HepG2 (cell line): ENCODE measurements around the gene EIF4G1. TPM values are rescaled to one million over a fixed set of nuclear protein-coding genes. Genes with fewer than 3 reads are reported as not detected.

Source experiments
- ATAC-seq: fragments of 200-7000 bp; cut with Tn5 transposase; 3 replicates; pipeline ENCODE4 v1.9.1; 2020; ENCODE audit warnings: mild to moderate bottlenecking, moderate library complexity
- BruUV-seq: library from RNA; stranded (reverse); fragments of 400-500 nt; replicated peaks from 2 replicates; lab custom pipeline; 2021; lab: Mats Ljungman, UMichigan
- CTCF ChIA-PET: fragments of 300-600 bp; formaldehyde crosslinking; extraction: SDS; loops from one replicate; lab custom pipeline; 2021; ENCODE audit warnings: low total read pairs, inconsistent platforms, low intra/inter-chr PET ratio; lab: Yijun Ruan, JAX
- POLR2A ChIA-PET: fragments of 350-600 bp; sonication (Branson Sonifier 250); formaldehyde crosslinking; loops from one replicate; lab custom pipeline; 2020; ENCODE audit warnings: antibody characterized with exemption, inconsistent platforms; lab: Yijun Ruan, JAX
- DNase-seq: peaks from one replicate; pipeline ENCODE4 v3.0.0-alpha.2; 2015; ENCODE audit warnings: low spot score
- FAIRE-seq: peaks from 3 replicates; lab custom pipeline; 2011; peaks lifted over from hg19 to GRCh38; lab: Jason Lieb, UNC
- H2AFZ ChIP-seq: one replicate; pipeline ENCODE4 v1.6.1; 2011; ENCODE audit warnings: low read length, inconsistent platforms
- H3K27ac ChIP-seq: fragments of 300-600 bp; 3 replicates; pipeline ENCODE4 v1.8.0; 2011; ENCODE audit warnings: mixed run types, mild to moderate bottlenecking, mixed read lengths, low read length, inconsistent platforms; ENCODE audit not compliant: insufficient read depth; ENCODE audit errors: extremely low read length
- H3K27me3 ChIP-seq, 2 experiments: fragments of 200-600 bp in 1 of 2; 2 replicates in 1 of 2; 3 replicates in 1 of 2; pipeline versions ENCODE4 v1.6.0 to v1.8.0; 2011; ENCODE audit warnings: low read length in 2 of 2, mild to moderate bottlenecking in 2 of 2, moderate library complexity in 2 of 2, inconsistent platforms in 1 of 2; ENCODE audit not compliant: insufficient read depth in 2 of 2, control insufficient read depth in 1 of 2
- H3K36me3 ChIP-seq, 2 experiments: fragments of 200-600 bp in 1 of 2; replicated peaks in 1 of 2; 2 replicates in 1 of 2; 3 replicates in 1 of 2; pipeline versions ENCODE4 v1.5.1 to v1.8.0; 2011; ENCODE audit warnings: low read length in 2 of 2, inconsistent platforms in 1 of 2; ENCODE audit not compliant: insufficient read depth in 2 of 2, control insufficient read depth in 1 of 2
- H3K4me1 ChIP-seq: 2 replicates; pipeline ENCODE4 v1.5.1; 2012; ENCODE audit warnings: low read length, inconsistent platforms; ENCODE audit not compliant: insufficient read depth
- H3K4me2 ChIP-seq: 2 replicates; pipeline ENCODE4 v1.6.0; 2011; ENCODE audit warnings: low read depth, low read length, inconsistent platforms
- H3K4me3 ChIP-seq, 3 experiments: fragments of 200-600 bp in 1 of 3; sonication (generic), shearing (Covaris generic) in 1 of 3; replicated peaks in 1 of 3; 2 replicates each; pipeline ENCODE4 v1.5.1; 2011 to 2016; ENCODE audit warnings: low read length in 3 of 3, inconsistent platforms in 2 of 3, low read depth in 2 of 3, mild to moderate bottlenecking in 2 of 3, control low read depth in 1 of 3, mixed read lengths in 1 of 3; ENCODE audit not compliant: insufficient read depth in 1 of 3
- H3K79me2 ChIP-seq: one replicate; pipeline ENCODE4 v1.6.1; 2011; ENCODE audit warnings: low read length, inconsistent platforms; ENCODE audit not compliant: insufficient read depth
- H3K9ac ChIP-seq: 2 replicates; pipeline ENCODE4 v1.6.0; 2011; ENCODE audit warnings: mild to moderate bottlenecking, low read depth, low read length, inconsistent platforms; ENCODE audit not compliant: insufficient read depth
- H3K9me3 ChIP-seq: 2 replicates; pipeline ENCODE4 v1.5.1; 2012; ENCODE audit warnings: mild to moderate bottlenecking, low read length
- H4K20me1 ChIP-seq: 2 replicates; pipeline ENCODE4 v1.6.0; 2011; ENCODE audit warnings: inconsistent platforms, mild to moderate bottlenecking, low read length, moderate library complexity; ENCODE audit not compliant: insufficient read depth
- CBX5 ChIP-seq: sonication (generic); formaldehyde crosslinking; IDR thresholded peaks from 2 replicates; pipeline ENCODE4 v1.4.0; 2020; ENCODE audit warnings: missing genetic modification reagents, borderline replicate concordance
- FOXC1 ChIP-seq: sonication (generic); formaldehyde crosslinking; IDR thresholded peaks from 2 replicates; pipeline ENCODE4 v1.8.0; 2022; ENCODE audit warnings: mild to moderate bottlenecking, missing genetic modification reagents, borderline replicate concordance
- HMGA1 ChIP-seq: sonication (generic); formaldehyde crosslinking; conservative IDR thresholded peaks from 2 replicates; pipeline ENCODE4 v1.4.0; 2020; ENCODE audit warnings: missing genetic modification reagents
- HOXA9 ChIP-seq: sonication (generic); formaldehyde crosslinking; IDR thresholded peaks from 2 replicates; pipeline ENCODE4 v1.8.1; 2022; ENCODE audit warnings: missing genetic modification reagents, mild to moderate bottlenecking, moderate library complexity, borderline replicate concordance
- MED1 ChIP-seq: sonication (generic); formaldehyde crosslinking; IDR thresholded peaks from 2 replicates; pipeline ENCODE4 v1.4.0; 2020; ENCODE audit warnings: missing genetic modification reagents
- MYC ChIP-seq: sonication (generic); formaldehyde crosslinking; IDR thresholded peaks from 2 replicates; pipeline ENCODE4 v1.9.0; 2021; ENCODE audit warnings: missing genetic modification reagents, borderline replicate concordance
- POLR2A ChIP-seq, 2 experiments: IDR thresholded peaks; 2 replicates each; pipeline ENCODE4 v1.6.1; 2011; ENCODE audit warnings: low read depth in 2 of 2, low read length in 2 of 2, mild to moderate bottlenecking in 1 of 2, moderate library complexity in 1 of 2; ENCODE audit not compliant: insufficient read depth in 1 of 2
- POLR2AphosphoS2 ChIP-seq: IDR thresholded peaks from 2 replicates; pipeline ENCODE4 v1.6.1; 2011; ENCODE audit warnings: low read depth, low read length, improper control_type of control experiment
- POLR2AphosphoS5 ChIP-seq: IDR thresholded peaks from 2 replicates; pipeline ENCODE4 v1.6.1; 2012; ENCODE audit warnings: low read depth, low read length
- RARG ChIP-seq: sonication (generic); formaldehyde crosslinking; IDR thresholded peaks from 2 replicates; pipeline ENCODE4 v1.4.0; 2020; ENCODE audit warnings: low read depth, mild to moderate bottlenecking, missing genetic modification reagents
- SKI ChIP-seq: fragments of 450-650 bp; IDR thresholded peaks from one replicate; pipeline ENCODE4 v1.6.1; 2018; ENCODE audit warnings: mild to moderate bottlenecking; ENCODE audit not compliant: partially characterized antibody
- TGIF2 ChIP-seq: IDR thresholded peaks from 2 replicates; pipeline ENCODE4 v1.6.1; 2016; ENCODE audit warnings: control low read depth, missing compliant biosample characterization
- ZFP90 ChIP-seq: sonication (generic); formaldehyde crosslinking; IDR thresholded peaks from 2 replicates; pipeline ENCODE4 v1.8.0; 2022; ENCODE audit warnings: missing genetic modification reagents, mild to moderate bottlenecking, inconsistent platforms, borderline replicate concordance
- ZNF550 ChIP-seq: sonication (generic); formaldehyde crosslinking; IDR thresholded peaks from 2 replicates; pipeline ENCODE4 v1.4.0; 2020; ENCODE audit warnings: mild to moderate bottlenecking, missing genetic modification reagents, borderline replicate concordance
- ZZZ3 ChIP-seq: sonication (generic); formaldehyde crosslinking; IDR thresholded peaks from 2 replicates; pipeline ENCODE4 v1.4.0; 2020; ENCODE audit warnings: missing genetic modification reagents, mild to moderate bottlenecking, borderline replicate concordance
- WGBS: methylation state at CpG from one replicate; pipeline ENCODE4 v1.1.6; 2017; ENCODE audit warnings: low lambda C conversion rate; 5-methylcytosine and 5-hydroxymethylcytosine counted together
- in situ Hi-C: cut with HindIII; loops from 2 replicates; pipeline ENCODE4 v1.10.0; 2017; ENCODE audit warnings: low pct_unique_long_range_greater_than_20kb; ENCODE audit not compliant: extremely low pct_ligation_motif_present
- intact Hi-C: fragments of 100-400 bp; cut with micrococcal nuclease; formaldehyde crosslinking; loops from one replicate; pipeline ENCODE4 v1.10.0; 2022; ENCODE audit not compliant: unreplicated experiment
- polyA plus RNA-seq, 8 experiments: library from polyadenylated mRNA; depleted of rRNA in 3 of 8; stranded (reverse) in 7 of 8; unstranded in 1 of 8; fragments of >200 nt; fragmentation: Illumina TruSeq in 4 of 8; extraction: Trizol in 4 of 8; gene quantifications; 2 replicates each; pipeline versions ENCODE4 v1.2.1 to v1.2.3, GENCODE V29; 2011 to 2016; ENCODE audit warnings: low read depth in 4 of 8, missing spikeins in 1 of 8, mixed read lengths in 1 of 8; ENCODE audit not compliant: insufficient read depth in 1 of 8
- total RNA-seq, 5 experiments: library from RNA; depleted of rRNA; stranded (reverse); fragments of >200 nt; fragmentation: Illumina TruSeq; extraction: Trizol; gene quantifications; 2 replicates each; pipeline ENCODE4 v1.2.3, GENCODE V29; 2016; ENCODE audit warnings: low read depth in 1 of 5
- TF ChIP-seq, protein P1 (sequence below): IDR thresholded peaks from 2 replicates; pipeline ENCODE4 v1.6.1; 2016; ENCODE audit warnings: missing genetic modification reagents, missing compliant biosample characterization
- TF ChIP-seq, protein P2 (sequence below): sonication (generic); formaldehyde crosslinking; IDR thresholded peaks from 2 replicates; pipeline ENCODE4 v1.4.0; 2020; ENCODE audit warnings: mild to moderate bottlenecking, missing genetic modification reagents
- TF ChIP-seq, protein P3 (sequence below): IDR thresholded peaks from 2 replicates; pipeline ENCODE4 v1.6.1; 2012; ENCODE audit warnings: low read length, improper control_type of control experiment

The EIF4G1 gene
- total and polyA plus RNA-seq, 2 of the 13 experiments (the other 11 are each of a cell fraction or from before 2014, with no cell fraction given), result 208 to 213 TPM

DNA sequence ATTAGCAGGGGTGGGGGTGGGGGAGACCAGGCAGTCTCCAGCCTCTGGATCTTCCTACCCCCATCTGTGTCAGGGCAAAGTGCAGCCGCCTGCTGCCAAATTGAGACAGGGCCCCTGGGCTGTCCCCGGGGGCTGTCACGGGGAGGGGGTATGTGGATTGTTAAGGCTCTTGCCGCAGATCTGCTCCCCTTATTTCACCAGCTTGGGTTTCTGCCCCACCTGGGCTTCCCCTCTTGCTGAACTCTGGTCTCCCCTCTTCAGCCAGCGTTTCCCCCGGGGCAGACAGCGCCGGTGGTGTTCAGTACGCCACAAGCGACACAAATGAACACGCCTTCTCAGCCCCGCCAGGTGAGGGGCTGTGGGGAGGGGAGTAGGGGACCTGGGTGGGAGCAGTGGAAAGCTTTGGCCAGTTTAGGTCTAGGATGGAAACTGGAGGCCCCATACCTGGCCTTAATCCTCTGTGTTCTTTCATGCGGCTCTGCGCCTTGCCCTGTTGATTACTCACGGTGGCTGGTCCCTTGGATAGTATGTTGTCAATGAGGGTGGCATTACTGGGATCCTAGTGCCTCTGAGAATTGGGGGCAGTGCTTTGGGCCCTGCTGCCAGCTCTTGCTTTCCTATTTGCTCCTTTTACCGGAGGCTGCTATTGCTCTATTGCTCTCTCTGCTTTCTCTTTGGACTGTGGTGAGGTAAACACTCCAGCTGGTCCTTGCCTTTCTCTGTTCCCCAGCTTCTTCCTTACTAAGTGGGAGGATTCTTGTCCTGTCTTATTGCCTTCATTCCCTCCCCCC, 1.7 kb downstream of the EIF4G1 start (continued):
- TF ChIP-seq, protein P1, sequence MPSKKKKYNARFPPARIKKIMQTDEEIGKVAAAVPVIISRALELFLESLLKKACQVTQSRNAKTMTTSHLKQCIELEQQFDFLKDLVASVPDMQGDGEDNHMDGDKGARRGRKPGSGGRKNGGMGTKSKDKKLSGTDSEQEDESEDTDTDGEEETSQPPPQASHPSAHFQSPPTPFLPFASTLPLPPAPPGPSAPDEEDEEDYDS, result no peak
- TF ChIP-seq TGIF2 (CRISPR knock-in tag), result no peak
- TF ChIP-seq HOXA9 (CRISPR knock-in tag), result no peak
- TF ChIP-seq ZFP90, result no peak
- no peak for TF ChIP-seq FOXC1 (CRISPR knock-in tag)
- 0 out of 2 replicates have a peak, but pooled peaks have one; percentile 23 for TF ChIP-seq MYC
- 0 out of 2 replicates have a peak, but pooled peaks have one; percentile 8 for TF ChIP-seq POLR2AphosphoS5
- TF ChIP-seq, protein P2, sequence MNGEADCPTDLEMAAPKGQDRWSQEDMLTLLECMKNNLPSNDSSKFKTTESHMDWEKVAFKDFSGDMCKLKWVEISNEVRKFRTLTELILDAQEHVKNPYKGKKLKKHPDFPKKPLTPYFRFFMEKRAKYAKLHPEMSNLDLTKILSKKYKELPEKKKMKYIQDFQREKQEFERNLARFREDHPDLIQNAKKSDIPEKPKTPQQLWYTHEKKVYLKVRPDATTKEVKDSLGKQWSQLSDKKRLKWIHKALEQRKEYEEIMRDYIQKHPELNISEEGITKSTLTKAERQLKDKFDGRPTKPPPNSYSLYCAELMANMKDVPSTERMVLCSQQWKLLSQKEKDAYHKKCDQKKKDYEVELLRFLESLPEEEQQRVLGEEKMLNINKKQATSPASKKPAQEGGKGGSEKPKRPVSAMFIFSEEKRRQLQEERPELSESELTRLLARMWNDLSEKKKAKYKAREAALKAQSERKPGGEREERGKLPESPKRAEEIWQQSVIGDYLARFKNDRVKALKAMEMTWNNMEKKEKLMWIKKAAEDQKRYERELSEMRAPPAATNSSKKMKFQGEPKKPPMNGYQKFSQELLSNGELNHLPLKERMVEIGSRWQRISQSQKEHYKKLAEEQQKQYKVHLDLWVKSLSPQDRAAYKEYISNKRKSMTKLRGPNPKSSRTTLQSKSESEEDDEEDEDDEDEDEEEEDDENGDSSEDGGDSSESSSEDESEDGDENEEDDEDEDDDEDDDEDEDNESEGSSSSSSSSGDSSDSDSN (CRISPR knock-in tag), result no peak
- no peak for TF ChIP-seq ZZZ3 (CRISPR knock-in tag)

DNA sequence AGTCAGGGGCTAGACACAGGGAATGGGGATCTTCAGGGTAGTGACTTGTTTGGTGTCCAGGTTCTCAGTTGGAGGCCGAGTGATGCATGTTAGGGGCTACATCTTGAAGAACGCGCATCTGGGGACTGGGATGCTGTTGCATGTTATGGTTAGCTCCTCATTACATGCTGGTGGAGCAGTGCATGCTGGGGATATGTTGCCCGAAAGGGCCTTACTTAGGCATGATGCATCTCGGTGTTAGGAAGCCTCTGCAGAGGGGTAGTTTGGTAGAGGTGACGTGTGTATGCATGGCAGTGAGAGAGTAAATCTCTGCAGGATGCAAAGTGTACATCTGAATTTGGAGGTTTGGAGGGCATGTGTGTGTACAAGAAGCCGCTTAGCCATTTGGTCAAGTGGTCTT, 2.4 kb downstream of the EIF4G1 start:
- FAIRE-seq, result no peak
- DNase-seq, result no peak
- H3K27ac ChIP-seq, result peak overlapping the region; percentile 91
- H3K4me2 ChIP-seq, result peak overlapping the region; percentile 94
- H3K79me2 ChIP-seq, result peaks cover 56% of the 10 kb centered on the region
- POLR2A ChIA-PET, result interaction anchor here (1.5 kb wide), 1 partner anchor 17 kb away, joined by 3 read pairs; no protein-coding TSS in a partner anchor
- peak overlapping the region; percentile 68 to 93 (median 86) for H3K4me3 ChIP-seq
- peaks cover 44% of the 10 kb centered on the region for H3K4me1 ChIP-seq
- H2AFZ ChIP-seq, result no peak overlapping the region
- H3K9me3 ChIP-seq, result no peaks in the 10 kb centered on the region
- peak overlapping the region; percentile 98; the same call in 1 of the 2 replicates for H3K9ac ChIP-seq
- no peak for ATAC-seq
- peaks cover 23 to 51% of the 10 kb centered on the region in 2 experiments for H3K36me3 ChIP-seq
- 88% methylated on average over 6 of the region's 7 CpGs for WGBS
- peaks cover 38% of the 10 kb centered on the region for H4K20me1 ChIP-seq
- BruUV-seq, result no TSS peak
- in situ Hi-C loops, result no loop called here
- CTCF ChIA-PET, result no interaction called here
- intact Hi-C loops, result no loop called here
- H3K27me3 ChIP-seq, result no peaks in the 10 kb centered on the region; a peak in 1 of 5 replicates
- TF ChIP-seq, protein P3, sequence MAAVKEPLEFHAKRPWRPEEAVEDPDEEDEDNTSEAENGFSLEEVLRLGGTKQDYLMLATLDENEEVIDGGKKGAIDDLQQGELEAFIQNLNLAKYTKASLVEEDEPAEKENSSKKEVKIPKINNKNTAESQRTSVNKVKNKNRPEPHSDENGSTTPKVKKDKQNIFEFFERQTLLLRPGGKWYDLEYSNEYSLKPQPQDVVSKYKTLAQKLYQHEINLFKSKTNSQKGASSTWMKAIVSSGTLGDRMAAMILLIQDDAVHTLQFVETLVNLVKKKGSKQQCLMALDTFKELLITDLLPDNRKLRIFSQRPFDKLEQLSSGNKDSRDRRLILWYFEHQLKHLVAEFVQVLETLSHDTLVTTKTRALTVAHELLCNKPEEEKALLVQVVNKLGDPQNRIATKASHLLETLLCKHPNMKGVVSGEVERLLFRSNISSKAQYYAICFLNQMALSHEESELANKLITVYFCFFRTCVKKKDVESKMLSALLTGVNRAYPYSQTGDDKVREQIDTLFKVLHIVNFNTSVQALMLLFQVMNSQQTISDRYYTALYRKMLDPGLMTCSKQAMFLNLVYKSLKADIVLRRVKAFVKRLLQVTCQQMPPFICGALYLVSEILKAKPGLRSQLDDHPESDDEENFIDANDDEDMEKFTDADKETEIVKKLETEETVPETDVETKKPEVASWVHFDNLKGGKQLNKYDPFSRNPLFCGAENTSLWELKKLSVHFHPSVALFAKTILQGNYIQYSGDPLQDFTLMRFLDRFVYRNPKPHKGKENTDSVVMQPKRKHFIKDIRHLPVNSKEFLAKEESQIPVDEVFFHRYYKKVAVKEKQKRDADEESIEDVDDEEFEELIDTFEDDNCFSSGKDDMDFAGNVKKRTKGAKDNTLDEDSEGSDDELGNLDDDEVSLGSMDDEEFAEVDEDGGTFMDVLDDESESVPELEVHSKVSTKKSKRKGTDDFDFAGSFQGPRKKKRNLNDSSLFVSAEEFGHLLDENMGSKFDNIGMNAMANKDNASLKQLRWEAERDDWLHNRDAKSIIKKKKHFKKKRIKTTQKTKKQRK, result no peak
- TF ChIP-seq ZNF550 (CRISPR knock-in tag), result peak; percentile 50; the same call in 1 of the 2 replicates
- no peak for TF ChIP-seq RARG (CRISPR knock-in tag)
- TF ChIP-seq SKI, result no peak
- TF ChIP-seq MED1 (CRISPR knock-in tag), result no peak
- no peak for TF ChIP-seq CBX5 (CRISPR knock-in tag)
- TF ChIP-seq POLR2A (IDR thresholded peaks at IDR 0.05; ENCODE audit: insufficient read depth in 1 of 2, low read depth in 2 of 2, low read length in 2 of 2), result peak in 1 of 2 experiments; percentile 21; a peak in 1 of 4 replicates
- no peak for TF ChIP-seq HMGA1 (CRISPR knock-in tag)
- TF ChIP-seq POLR2AphosphoS2, result no peak
